ENCODE results near the gene B3GALT6.

- TF ChIP-seq POLR2AphosphoS5 (IDR thresholded peaks at IDR 0.05) (peak; percentile 50 to 73 (median 63)), CTCF (IDR thresholded peaks at IDR 0.05 in 8 of 11, conservative IDR thresholded peaks at IDR 0.05 in 3 of 11) (no peak)
Measured at GRCh38 chr1:1200876-1201810, 30.9 kb upstream of the B3GALT6 start.

Measured in spleen (tissue), 7 donors.